Endothelial cell of umbilical vein (primary cell): Measurements from ENCODE around the gene OPTC. TPM values are rescaled to one million over a fixed set of nuclear protein-coding genes. Genes with fewer than 3 reads are reported as not detected.

Source experiments
- BruUV-seq: library from RNA; stranded (reverse); fragments of 400-500 nt; replicated peaks from 2 replicates; lab custom pipeline; 2021; lab: Mats Ljungman, UMichigan
- CTCF ChIA-PET: fragments of 300-600, 350-600 bp; sonication (Branson Sonifier 250); formaldehyde crosslinking; loops from one replicate; lab custom pipeline; 2021; ENCODE audit warnings: antibody characterized with exemption, inconsistent platforms; lab: Charles Lee
- POLR2A ChIA-PET: fragments of 300-600, 350-600 bp; sonication (Branson Sonifier 250); formaldehyde crosslinking; loops from one replicate; lab custom pipeline; 2021; ENCODE audit warnings: antibody characterized with exemption, inconsistent platforms; lab: Charles Lee
- DNase-seq: peaks from one replicate; pipeline ENCODE4 v3.0.0-alpha.2; 2011; ENCODE audit warnings: low read depth, low spot score
- FAIRE-seq: peaks from 2 replicates; lab custom pipeline; 2011; peaks lifted over from hg19 to GRCh38; lab: Jason Lieb, UNC
- H2AFZ ChIP-seq: 2 replicates; pipeline ENCODE4 v1.6.0; 2012; ENCODE audit warnings: low read depth, low read length, control low read depth, inconsistent platforms
- H3K27ac ChIP-seq: 2 replicates; pipeline ENCODE4 v1.5.1; 2011; ENCODE audit warnings: low read depth, mild to moderate bottlenecking, control low read depth, low read length, moderate library complexity; ENCODE audit not compliant: insufficient read depth
- H3K27me3 ChIP-seq, 2 experiments: 2 replicates each; pipeline versions ENCODE4 v1.6.0 to v1.6.1; 2011; ENCODE audit warnings: low read length in 2 of 2, mixed read lengths in 1 of 2; ENCODE audit not compliant: control insufficient read depth in 2 of 2, insufficient read depth in 2 of 2
- H3K36me3 ChIP-seq, 2 experiments: 2 replicates in 1 of 2; 3 replicates in 1 of 2; pipeline ENCODE4 v1.5.1; 2011; ENCODE audit warnings: low read length in 2 of 2, mild to moderate bottlenecking in 1 of 2, moderate library complexity in 1 of 2; ENCODE audit not compliant: control insufficient read depth in 2 of 2, insufficient read depth in 2 of 2; ENCODE audit errors: extremely low read depth in 1 of 2
- H3K4me1 ChIP-seq: 3 replicates; pipeline ENCODE4 v1.5.1; 2011; ENCODE audit warnings: mild to moderate bottlenecking, low read length; ENCODE audit not compliant: control insufficient read depth, insufficient read depth; ENCODE audit errors: extremely low read depth
- H3K4me2 ChIP-seq: 2 replicates; pipeline ENCODE4 v1.6.1; 2011; ENCODE audit warnings: low read length, control low read depth, mixed read lengths; ENCODE audit not compliant: insufficient read depth
- H3K4me3 ChIP-seq, 3 experiments: fragments of 200-600 bp in 1 of 3; sonication (generic), shearing (Covaris generic) in 1 of 3; replicated peaks in 1 of 3; 2 replicates each; pipeline ENCODE4 v1.5.1; 2011 to 2016; ENCODE audit warnings: control low read depth in 3 of 3, low read length in 3 of 3, mild to moderate bottlenecking in 2 of 3, inconsistent platforms in 1 of 3, low read depth in 1 of 3, moderate library complexity in 1 of 3; ENCODE audit not compliant: insufficient read depth in 1 of 3
- H3K79me2 ChIP-seq: 2 replicates; pipeline ENCODE4 v1.6.0; 2012; ENCODE audit warnings: low read length, inconsistent platforms; ENCODE audit not compliant: control insufficient read depth, insufficient read depth
- H3K9ac ChIP-seq: replicated peaks from 2 replicates; pipeline ENCODE3; 2011; ENCODE audit warnings: low read length, control low read depth; ENCODE audit not compliant: insufficient read depth; ENCODE audit errors: extremely low read depth
- H3K9me1 ChIP-seq: replicated peaks from 3 replicates; pipeline ENCODE4 v1.6.0; 2011; ENCODE audit warnings: mild to moderate bottlenecking, low read length; ENCODE audit not compliant: control insufficient read depth, insufficient read depth; ENCODE audit errors: extremely low read depth
- H3K9me3 ChIP-seq: replicated peaks from 2 replicates; pipeline ENCODE4 v1.5.1; 2012; ENCODE audit warnings: low read length, inconsistent platforms; ENCODE audit not compliant: control insufficient read depth, insufficient read depth
- H4K20me1 ChIP-seq: replicated peaks from 2 replicates; pipeline ENCODE3; 2011; ENCODE audit warnings: mild to moderate bottlenecking, low read length; ENCODE audit not compliant: control insufficient read depth, insufficient read depth; ENCODE audit errors: extremely low read depth
- EZH2 ChIP-seq: IDR thresholded peaks from 2 replicates; pipeline ENCODE4 v1.6.1; 2012; ENCODE audit warnings: borderline replicate concordance, low read depth, mild to moderate bottlenecking, moderate library complexity, low read length, inconsistent platforms; ENCODE audit not compliant: severe bottlenecking
- FOS ChIP-seq: IDR thresholded peaks from 2 replicates; pipeline ENCODE4 v1.6.1; 2011; ENCODE audit warnings: mild to moderate bottlenecking, low read length, moderate library complexity, borderline replicate concordance; ENCODE audit not compliant: insufficient read depth
- GATA2 ChIP-seq: IDR thresholded peaks from 2 replicates; pipeline ENCODE4 v1.7.0; 2011; ENCODE audit warnings: low read depth, mild to moderate bottlenecking, moderate library complexity, mixed read lengths, low read length; ENCODE audit not compliant: insufficient read length, insufficient read depth
- JUN ChIP-seq: IDR thresholded peaks from 2 replicates; pipeline ENCODE4 v1.6.1; 2011; ENCODE audit warnings: borderline replicate concordance, low read depth; ENCODE audit not compliant: insufficient read length, insufficient read depth
- MYC ChIP-seq: IDR thresholded peaks from one replicate; pipeline ENCODE4 v1.6.1; 2011; ENCODE audit warnings: mild to moderate bottlenecking, low read depth, low read length
- POLR2A ChIP-seq: IDR thresholded peaks from 2 replicates; pipeline ENCODE4 v1.6.1; 2012; ENCODE audit warnings: low read depth, mild to moderate bottlenecking, control low read depth, low read length
- POLR2AphosphoS5 ChIP-seq: IDR thresholded peaks from 2 replicates; pipeline ENCODE4 v1.6.1; 2012; ENCODE audit warnings: low read depth, mild to moderate bottlenecking, control low read depth, low read length, moderate library complexity; ENCODE audit not compliant: insufficient read depth
- dilution Hi-C: fragments of 300-500 bp; cut with MboI; formaldehyde crosslinking; loops from one replicate; pipeline ENCODE4 v1.15.0; 2019; ENCODE audit warnings: low sequenced_read_pairs; ENCODE audit not compliant: extremely low pct_ligation_motif_present
- intact Hi-C: fragments of 100-400 bp; cut with micrococcal nuclease; formaldehyde crosslinking; loops from one replicate; pipeline ENCODE4 v1.10.0; 2022
- polyA plus RNA-seq, 4 experiments: library from polyadenylated mRNA; depleted of rRNA in 3 of 4; stranded (reverse) in 3 of 4; unstranded in 1 of 4; fragments of >200 nt; gene quantifications; 2 replicates each; pipeline versions ENCODE4 v1.2.1 to v1.2.3, GENCODE V29; 2011 to 2012; ENCODE audit warnings: missing spikeins in 1 of 4
- total RNA-seq: library from RNA; stranded (reverse); gene quantifications from 2 replicates; pipeline ENCODE4 v1.2.3, GENCODE V29; 2021
- TF ChIP-seq, protein P1 (sequence below), 2 donors: IDR thresholded peaks; 1 replicate in 1 of 2; 2 replicates in 1 of 2; pipeline ENCODE4 v1.5.1; 2011; ENCODE audit warnings: low read length in 2 of 2, mild to moderate bottlenecking in 2 of 2, moderate library complexity in 2 of 2, control low read depth in 1 of 2, inconsistent platforms in 1 of 2, low read depth in 1 of 2; ENCODE audit not compliant: insufficient read depth in 1 of 2; ENCODE audit errors: extremely low read depth in 1 of 2
- TF ChIP-seq, protein P2 (sequence below): IDR thresholded peaks from 2 replicates; pipeline ENCODE4 v1.6.1; 2011; ENCODE audit not compliant: insufficient read depth, insufficient read length

The OPTC gene
- total and polyA plus RNA-seq, 2 donors (not counting 3 experiments of a cell fraction or from before 2014, with no cell fraction given) = not detected

DNA sequence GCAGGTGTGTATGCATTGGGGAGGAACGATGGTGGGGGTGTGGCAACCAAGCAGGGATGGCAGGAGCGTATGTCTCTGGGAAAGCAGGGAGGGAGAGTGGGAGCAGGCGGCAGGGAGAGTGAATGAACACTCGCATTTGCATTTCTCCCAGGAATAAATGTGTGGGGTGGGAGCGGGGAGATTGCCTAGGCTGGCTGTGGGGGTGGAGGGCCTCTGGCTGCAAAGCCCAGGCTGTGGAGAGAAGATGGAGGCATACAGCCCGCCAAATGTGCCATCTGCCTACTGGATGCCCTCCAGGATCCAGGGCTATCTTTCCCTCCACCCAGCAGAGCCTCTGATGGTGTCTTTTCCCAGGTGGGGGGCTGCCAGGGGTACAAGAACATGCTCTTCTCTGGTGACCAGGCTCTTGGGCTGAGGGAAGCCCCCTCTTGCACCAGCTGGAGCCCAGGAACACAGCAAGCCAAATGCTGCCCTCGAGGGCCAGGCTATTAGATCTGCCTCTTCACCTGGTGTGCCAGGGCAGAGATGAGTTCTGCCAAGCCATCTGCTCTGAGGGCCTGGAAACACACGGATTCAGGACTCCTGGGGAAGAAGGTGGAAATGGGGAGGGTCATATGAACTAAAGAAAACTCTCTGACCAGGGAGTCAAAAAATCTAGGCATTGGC lies 1.7 kb upstream of the OPTC start:
- ChIA-PET CTCF (no interaction called here), POLR2A (no interaction called here)

More for the DNA sequence above, 1.7 kb upstream of the OPTC start:
- peaks cover 8 to 10% of the 10 kb centered on the region in 2 experiments for H3K27me3 ChIP-seq
- H3K79me2 ChIP-seq = no peaks in the 10 kb centered on the region
- BruUV-seq = no TSS peak
- no peaks in the 10 kb centered on the region for H3K4me1 ChIP-seq
- no peaks in the 10 kb centered on the region for H4K20me1 ChIP-seq
- FAIRE-seq (no peak), DNase-seq (no peak)
- no peak overlapping the region for H3K27ac ChIP-seq
- no peak overlapping the region for H2AFZ ChIP-seq
- H3K9me3 ChIP-seq = no peaks in the 10 kb centered on the region
- H3K9ac ChIP-seq = no peak overlapping the region
- no peaks in the 10 kb centered on the region for H3K36me3 ChIP-seq
- H3K4me3 ChIP-seq = no peak overlapping the region
- dilution Hi-C loops (no loop called here), intact Hi-C loops (no loop called here)
- no peaks in the 10 kb centered on the region for H3K9me1 ChIP-seq
- H3K4me2 ChIP-seq = no peak overlapping the region
- TF ChIP-seq EZH2 = no peak
- TF ChIP-seq, protein P1, sequence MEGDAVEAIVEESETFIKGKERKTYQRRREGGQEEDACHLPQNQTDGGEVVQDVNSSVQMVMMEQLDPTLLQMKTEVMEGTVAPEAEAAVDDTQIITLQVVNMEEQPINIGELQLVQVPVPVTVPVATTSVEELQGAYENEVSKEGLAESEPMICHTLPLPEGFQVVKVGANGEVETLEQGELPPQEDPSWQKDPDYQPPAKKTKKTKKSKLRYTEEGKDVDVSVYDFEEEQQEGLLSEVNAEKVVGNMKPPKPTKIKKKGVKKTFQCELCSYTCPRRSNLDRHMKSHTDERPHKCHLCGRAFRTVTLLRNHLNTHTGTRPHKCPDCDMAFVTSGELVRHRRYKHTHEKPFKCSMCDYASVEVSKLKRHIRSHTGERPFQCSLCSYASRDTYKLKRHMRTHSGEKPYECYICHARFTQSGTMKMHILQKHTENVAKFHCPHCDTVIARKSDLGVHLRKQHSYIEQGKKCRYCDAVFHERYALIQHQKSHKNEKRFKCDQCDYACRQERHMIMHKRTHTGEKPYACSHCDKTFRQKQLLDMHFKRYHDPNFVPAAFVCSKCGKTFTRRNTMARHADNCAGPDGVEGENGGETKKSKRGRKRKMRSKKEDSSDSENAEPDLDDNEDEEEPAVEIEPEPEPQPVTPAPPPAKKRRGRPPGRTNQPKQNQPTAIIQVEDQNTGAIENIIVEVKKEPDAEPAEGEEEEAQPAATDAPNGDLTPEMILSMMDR (IDR thresholded peaks at IDR 0.05; ENCODE audit: extremely low read depth in 1 of 2, insufficient read depth in 1 of 2, low read depth in 1 of 2, low read length in 2 of 2) = no peak
- TF ChIP-seq JUN = no peak
- no peak for TF ChIP-seq POLR2A
- TF ChIP-seq, protein P2, sequence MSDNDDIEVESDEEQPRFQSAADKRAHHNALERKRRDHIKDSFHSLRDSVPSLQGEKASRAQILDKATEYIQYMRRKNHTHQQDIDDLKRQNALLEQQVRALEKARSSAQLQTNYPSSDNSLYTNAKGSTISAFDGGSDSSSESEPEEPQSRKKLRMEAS = no peak
- TF ChIP-seq FOS = no peak
- no peak for TF ChIP-seq POLR2AphosphoS5
- no peak for TF ChIP-seq MYC
- no peak for TF ChIP-seq GATA2
